Hematopoietic multipotent progenitor cell treated with erythropoietin and hydrocortisone succinate and interleukin-3 and kit ligand, for 4 days (in vitro differentiated cells): ENCODE results near the gene S100A8.
A peak's percentile ranks its signal among the peaks of the same experiment; 100 is the strongest.
"Not testable (repeated sequence)": the region's sequence is repeated elsewhere in the genome, so short reads cannot be mapped to it uniquely, and the experiment has no call there.

Experiments used
- DNase-seq: peaks from one replicate; pipeline ENCODE4 v3.0.0-alpha.2; 2015

The S100A8 gene

DNA sequence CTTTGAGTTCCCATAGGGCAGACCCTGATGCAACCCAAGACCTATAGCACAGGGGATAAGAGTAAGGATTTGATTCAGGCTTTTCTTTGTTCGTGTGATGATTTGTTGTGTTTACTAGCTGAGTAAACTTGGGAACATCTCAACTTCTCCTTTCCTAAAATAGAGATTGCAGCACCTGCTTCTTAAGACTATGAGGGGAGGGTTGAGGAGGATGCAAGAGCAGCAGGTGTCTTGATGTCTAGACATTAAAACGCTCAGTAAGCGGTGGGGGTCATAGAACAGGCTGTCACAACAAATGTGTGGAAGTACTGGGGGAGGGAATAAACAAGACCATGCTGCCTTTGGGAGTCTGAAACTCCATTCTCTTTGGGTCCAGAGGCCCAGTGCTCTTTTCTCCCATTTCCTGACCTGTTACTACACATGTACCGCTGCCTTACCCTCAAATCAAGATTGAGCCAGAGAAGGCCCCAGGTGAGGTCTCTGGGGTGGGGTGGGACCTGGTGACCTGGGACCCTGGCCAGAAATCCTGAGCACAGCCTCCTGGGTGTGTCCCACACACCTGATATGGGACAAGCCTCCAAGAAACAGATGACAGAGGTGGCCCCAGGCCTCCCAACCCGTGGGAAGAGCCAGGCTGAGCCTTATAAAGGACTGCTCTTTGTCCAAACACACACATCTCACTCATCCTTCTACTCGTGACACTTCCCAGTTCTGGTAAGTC lies 25.1 kb upstream of the S100A8 start, which contains the start of gene S100A7A:
Gene S100A7A, plus strand, starts transcription at position 671 of the 721 bp plus-strand sequence. CDS start 1,563 bp downstream, outside the sequence.
- no peak for DNase-seq

DNA sequence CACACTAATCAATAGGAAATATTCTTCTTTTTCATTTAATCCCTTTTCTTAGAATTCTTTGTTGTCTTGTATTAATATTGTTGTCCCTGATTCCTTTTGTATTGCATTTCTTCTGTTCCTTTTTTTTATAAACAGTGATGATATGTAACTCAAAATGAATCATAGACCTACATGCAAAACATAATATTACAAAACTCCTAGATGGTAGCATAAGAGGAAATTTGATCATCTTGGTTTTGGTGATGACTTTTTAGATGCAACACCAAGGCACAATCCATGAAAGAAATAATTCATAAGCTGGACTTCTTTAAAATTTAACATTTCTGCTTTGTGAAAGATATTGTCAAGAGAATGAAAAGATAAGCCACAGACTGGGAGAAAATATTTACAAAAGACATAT lies 23.1 kb upstream of the S100A8 start:
- DNase-seq, result not testable (repeated sequence)

DNA sequence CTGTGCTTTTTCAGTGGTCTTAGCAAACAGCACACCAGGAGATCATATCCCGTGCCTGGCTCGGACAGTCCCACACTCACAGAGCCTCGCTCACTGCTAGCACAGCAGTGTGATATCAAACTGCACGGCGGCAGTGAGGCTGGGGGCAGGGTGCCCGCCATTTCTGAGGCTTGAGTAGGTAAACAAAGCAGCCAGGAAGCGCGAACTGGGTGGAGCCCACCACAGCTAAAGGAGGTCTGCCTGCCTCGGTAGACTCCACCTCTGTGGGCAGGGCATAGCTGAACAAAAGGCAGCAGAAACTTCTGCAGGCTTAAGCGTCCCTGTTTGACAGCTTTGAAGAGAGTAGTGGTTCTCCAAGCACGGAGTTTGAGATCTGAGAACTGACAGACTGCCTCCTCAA lies 16.4 kb upstream of the S100A8 start:
- DNase-seq, result not testable (repeated sequence)

DNA sequence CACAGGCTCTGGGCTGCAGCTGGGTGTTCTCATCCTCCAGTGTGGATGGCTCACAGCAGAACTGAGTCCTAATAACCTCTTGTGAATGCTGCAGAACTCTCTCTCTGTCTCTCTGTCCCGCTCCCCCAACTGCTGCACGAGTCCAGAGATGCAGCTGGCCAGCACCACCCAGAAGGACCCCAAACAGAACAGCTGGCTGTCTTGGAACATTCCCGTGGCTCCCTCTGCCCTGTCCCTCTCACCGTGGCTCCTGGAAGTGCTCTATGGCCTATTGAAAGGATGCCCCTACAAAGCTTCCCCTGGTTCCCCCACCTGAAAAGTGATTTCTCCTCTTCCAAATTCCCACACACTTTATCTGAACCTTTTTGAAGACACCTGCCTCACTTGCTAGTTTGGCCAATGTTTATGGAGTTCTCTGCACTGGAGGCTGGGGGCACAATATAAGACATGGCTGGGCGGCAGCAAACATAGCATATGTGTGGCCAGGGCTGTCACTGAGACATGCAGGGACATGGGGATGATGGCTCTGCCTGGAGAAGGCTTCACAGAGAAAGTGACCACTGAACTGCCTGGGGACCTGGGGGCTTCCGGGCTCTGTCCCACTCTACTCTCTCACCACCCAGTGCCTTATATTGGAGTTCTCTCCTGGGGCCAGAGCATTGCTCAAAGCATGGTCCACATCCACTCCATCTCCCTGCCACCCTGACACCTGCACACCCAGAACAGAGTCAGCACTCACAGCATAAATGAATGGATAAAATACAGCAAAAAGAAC lies 15.1 kb upstream of the S100A8 start:
- not testable (repeated sequence) for DNase-seq

DNA sequence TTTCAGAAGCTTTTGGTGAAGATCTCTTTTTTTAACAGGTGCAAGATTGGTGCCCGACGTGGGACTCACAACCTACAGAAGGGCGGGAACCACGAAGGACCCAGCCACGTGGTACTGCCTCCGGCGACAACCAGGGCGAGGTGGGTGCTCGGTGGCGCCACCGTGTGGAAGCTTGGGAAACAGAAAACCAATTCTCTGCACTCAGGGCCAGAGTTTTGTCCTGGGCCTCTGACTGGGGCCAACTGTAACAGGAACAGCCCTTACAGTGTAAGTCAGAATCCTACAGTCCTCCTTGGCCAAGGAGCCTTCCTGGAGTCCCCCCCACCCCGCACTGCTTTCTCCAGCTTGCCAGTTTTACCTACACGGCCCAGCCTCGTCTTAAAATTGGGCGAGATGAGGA lies 13.9 kb upstream of the S100A8 start:
- peak; percentile 75 for DNase-seq

DNA sequence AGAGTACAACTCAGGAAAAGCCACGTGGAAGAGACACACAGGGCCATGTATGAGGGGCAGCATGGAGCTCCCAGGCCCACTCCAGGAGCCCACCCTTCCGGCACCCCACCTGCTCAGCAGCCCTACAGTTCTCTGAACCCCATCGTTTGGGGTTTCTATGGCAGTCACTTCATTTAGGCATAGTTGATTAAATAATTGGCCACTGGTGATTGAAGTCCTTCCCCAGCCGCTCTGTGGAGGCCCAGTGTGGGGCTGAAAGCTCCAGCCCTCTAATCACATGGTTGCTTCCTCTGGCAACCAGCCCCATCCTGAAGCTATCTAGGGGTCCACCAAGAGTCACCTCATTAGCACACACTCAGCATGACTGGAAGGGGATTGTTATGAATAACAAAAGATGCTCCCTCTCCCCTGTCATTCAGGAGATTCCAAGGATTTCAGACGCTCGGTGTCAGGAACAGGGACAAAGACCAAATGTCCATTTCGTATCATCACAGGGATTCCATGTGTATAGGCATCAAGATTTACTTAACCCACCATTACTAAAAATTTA lies 13.3 kb upstream of the S100A8 start:
- no peak for DNase-seq

DNA sequence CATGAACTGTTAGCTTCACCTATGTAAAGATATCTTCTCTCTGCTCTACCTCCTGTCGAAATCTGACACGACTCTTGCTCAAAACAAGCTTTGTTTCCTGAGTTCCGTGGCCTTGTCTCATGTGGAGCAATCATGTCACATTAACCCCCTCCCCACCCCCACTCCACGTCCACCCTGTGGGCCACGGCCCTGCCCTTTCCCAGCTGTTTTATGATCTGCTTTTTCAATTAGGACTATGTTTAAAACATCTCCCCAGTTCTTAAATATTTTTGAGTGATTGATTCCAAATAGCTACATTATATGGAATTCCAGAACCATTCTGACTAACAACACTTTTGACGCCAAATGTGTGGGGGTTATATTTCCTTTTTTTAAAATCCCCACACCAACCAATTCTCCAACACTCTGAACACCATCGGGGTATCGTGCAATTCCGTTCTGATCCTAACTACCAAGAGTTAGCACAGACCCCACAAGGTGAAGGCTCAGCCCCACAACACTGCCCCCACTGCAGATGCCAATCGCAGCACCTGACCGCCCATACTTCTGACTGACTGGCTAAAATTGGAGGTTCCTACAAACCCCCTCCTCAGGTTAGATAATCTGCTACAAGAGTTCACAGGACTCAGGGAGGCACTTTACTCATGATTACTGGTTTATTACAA lies 12.7 kb upstream of the S100A8 start:
- no peak for DNase-seq

DNA sequence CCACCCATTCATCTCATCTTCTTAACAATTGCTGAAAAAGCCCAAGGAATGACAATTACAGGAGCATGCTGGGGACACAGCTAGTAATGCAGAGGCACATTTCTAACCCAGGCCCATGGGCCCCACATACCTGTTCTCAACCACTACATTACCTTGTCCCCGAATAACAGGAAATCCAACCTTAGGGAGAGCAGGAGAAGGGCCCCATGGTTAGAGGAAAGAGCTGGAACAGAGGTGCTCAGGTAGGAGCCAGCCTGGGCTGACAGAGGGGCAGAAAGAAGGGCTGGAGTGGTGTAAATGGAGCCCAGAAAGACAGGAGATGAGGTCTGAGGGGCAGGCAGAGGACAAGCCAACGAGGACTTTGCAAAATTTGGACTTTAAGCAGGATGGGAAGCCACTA lies 11.4 kb upstream of the S100A8 start:
- no peak for DNase-seq

DNA sequence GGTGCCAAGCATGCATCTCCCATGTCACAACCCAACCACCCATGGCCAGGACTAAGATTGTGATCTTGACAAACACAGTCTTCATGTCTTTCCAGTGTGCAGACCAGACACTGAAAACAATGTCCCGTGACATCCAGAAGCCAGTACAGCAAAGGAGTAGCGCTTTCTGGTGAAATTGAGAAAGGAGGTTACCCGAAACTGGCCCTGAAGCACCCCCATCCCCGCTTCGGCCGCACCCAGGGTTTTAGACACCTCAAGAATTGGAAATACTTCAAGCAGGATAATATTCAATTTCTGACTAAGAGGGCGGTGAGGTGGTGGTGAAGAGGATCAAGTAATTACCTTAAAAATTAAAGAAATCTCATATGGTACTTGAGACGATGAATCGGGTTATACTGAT lies 10.6 kb upstream of the S100A8 start:
- no peak for DNase-seq

DNA sequence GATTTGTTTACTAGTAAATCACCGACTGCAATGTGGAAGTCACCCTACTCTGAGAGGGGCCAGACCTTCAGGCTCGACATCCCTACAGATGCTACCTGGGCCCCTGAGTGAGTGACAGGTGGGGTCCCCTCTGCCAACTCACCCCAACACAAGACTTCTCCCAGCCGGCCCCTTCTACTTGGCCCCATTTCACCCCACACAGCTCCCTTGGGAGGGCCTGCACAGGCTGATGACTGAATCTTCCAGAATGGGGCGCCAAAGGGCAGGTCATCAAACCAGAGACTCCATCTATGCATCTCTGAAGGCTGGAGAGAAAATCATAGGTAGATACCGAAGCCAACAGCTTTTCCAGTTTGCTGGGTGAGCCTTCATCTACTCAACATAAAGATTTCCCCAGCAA lies 9.4 kb upstream of the S100A8 start:
- peak; percentile 13 for DNase-seq

DNA sequence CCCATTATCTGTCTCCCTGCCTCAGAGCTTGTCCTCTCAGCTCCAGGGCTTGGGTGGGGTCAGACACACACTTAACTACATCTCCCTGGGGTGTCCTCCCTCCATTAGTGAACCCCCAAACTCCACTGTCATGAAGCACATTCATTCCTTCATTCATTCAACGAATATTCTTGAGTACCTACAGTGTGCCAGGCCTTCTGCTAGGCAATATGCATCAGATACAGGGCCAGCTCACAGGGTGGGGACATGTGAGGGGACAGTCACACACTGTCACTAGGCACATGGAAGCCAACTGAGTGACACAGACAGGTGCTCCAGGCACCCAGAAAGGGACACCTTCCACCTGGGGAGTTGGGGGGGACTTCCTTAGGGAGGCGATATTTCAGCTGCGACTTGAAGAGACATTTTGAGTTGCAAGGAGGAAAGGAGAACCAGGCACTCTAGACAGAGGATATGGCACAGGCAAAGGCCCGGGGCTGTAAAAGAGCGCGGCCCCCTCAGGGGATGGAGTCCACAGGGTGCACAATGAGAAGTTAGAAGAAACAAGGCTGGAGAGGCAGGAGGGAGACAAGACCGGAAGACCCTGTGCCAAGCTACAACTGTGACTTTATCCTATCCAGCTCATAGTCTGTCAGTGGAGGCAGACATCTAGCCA lies 8.7 kb upstream of the S100A8 start:
- DNase-seq, result no peak

DNA sequence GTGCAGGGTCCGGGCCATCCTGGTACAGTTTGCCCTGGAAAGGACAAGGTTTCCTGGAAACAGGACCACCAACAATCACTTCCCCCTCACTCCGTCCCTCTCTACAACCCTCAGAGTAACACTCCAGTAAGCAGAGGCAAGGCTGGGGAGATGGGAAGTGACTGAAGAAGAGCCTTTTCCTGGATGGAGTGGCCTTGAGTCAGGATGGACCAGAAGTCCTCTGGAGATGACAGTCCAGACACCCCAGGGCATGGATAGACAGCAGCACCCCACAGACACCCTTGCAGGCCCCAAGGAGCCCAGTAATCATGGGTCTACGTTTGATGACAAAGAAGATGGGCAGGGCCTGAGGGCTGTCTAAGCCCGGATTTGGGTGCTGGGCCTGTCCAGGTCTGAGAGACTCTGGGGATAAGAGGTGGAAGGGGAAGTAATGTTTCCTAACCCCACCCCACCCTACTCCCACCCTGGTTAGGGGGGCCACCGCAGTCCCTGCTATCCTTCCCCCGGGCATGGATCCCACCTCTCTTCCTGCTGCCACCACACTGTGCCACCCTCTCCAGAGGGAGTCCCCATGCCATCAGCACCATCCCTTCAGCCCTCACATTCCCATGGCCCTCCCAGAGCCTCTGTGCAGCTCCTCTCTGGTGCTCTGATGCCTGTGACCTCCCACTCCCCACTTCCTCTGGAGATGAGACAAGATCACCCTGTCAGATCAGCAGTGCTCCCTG lies 7.2 kb upstream of the S100A8 start:
- DNase-seq, result no peak

DNA sequence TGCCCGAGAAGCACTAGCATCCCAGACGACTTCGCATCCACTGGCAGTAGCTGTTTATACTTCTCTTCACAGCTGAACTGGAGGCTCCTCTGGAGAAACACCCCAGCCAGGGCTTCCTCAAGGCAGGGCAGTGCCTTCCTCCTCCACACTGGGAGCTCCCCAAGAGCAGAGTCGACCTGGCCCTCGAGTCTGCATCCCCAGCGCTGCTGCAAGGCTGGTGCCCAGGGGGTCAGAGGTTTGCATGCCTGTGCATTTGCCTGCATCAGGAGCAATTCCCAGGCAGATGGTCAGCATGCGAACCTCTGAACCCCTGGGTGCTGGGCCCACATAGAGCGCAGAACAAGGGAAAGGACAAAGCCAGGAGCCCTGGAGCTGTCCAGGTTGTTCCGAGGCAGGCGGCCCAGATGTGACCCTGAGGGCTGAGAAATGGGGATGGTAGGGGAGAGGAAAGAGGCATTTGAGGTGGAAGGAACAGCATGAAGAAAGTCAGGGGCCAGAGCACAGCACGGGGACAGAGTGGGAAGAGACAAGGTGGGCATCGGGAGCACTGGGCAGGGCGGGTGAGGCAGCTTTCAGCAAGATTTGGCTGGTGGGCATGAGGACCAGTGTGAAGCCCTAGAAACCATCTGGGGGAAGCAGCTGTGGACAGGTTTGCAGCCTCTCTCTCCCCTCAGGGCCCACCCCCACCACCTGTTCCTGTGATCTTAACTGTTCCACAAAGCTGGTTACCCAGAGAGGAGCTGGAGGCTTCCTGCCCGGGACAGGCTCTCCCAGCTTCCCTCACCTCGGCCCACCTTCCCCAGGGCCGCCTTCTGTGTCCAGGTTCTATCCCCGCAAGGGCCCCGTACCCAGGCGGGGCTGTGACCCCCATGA lies 6.4 kb upstream of the S100A8 start:
- no peak for DNase-seq

DNA sequence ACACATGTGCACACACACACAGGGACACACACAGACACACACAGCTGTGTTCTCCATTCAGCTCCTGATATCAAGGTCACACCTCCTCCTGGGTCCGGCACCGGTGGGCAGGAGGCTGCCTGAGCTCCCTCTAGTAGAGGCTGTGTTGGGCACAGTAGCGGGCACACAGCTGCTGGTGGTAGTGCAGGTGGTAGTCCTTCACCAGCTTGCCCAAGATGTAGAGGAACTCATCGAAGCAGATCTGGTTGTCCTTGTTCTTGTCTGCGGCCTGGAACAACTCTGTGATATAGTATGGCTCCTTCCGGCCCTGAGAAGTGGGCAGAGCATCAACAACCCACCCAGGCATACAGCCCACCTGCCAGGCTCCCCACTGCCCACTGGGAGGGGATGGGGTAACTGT lies 5.6 kb upstream of the S100A8 start:
- DNase-seq, result no peak

DNA sequence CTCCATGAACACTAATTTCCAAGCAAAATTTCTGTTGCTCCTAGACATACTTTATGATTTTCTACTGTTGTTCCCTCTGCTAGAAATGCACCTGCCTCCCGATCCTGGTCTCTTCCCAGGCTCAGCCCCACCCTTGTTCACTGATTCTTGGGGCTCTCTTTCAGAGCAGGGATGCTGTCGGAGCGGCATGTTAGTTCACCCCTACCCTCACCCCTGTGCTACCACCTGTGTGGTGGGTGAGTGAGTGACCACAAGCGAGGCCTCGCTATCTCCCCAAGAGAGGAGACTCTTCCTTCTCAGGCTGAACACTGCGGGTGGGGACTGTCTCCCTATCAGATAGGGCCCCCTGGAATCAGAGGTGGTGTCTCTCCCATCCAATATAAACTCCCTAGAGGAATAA lies 4.9 kb upstream of the S100A8 start:
- DNase-seq, result no peak

DNA sequence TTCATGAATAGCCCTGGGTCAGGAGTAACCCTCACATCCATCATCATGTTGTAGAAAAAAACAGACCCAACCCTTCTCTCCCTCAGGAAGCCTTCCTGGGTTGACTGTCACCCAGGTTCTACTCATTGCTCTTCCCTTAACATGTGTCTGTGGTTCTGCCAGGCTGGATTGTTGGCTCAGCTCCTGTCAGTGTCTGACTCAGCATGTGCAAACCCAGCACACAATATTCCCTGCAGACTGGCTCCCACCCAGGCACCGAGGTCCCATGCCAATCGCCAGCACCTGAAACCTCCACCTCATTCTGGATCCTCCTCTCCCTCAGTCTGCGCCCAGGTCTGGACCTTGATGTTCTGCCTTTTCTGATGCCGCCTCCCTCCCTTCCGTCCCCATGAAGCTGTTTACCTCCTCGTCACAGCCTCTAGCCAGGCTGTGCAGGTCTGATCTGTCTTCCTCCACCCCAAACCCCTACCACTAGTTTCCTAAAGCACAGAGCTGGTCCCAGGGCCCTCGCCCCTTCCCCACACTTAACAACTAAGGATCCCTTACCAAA lies 4.3 kb upstream of the S100A8 start:
- no peak for DNase-seq

DNA sequence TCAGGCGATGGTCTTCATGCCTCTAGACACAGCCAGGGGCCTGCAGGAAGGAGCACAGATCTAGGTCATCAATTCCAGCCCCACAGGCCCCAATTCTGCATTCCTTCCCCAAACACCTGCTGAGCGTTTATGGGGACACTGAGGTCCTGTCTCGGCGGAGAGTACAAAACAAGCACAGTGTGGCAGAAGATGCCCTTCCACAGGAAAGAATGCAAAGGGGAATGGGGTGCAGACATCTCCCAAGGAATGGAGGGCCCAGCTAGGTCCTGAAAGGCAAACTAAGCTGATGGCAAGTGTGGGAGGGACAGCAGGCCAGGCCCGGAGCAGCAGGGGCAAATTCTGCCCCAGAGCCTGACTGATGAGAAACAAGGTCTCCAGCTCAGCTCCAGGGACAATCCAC lies 3.5 kb upstream of the S100A8 start:
- no peak for DNase-seq

DNA sequence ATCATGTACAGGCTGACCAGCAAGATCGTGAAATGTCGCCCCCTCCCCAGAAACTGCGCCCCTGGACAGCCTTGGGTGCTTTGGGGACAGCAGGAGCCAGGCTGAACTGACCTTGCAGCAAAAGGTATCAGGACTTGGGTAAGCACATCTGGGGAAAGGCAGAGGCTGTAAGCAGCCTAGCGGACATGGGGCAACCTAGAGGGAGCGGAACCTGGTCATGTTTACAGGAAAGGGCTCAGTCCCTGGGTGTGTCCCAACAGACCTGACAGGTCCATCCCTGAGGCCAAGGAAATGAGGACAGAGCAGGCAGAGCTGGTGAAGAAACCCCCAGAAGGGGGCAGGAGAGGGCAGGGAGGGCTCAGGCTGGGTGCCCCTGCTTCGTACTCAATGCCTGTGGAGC lies 3.1 kb upstream of the S100A8 start:
- DNase-seq, result peak; percentile 7

DNA sequence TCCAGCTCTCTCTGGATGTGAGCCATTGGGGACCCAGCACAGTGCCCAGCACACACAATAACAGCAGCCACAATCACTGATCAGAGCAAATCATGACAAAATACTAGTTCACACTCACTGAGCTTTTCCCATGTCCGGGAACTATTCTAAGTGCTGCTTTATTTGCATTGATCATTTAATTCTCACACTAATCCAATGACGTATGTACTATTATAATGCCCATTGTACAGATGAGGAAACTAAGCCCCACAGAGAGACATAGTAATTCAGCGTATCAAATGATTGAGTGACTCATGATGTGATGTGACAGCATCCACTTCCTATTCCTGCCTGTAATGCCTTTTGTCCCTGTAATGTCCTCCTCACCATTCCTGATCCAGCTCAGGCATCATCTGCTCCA lies 1.9 kb upstream of the S100A8 start:
- DNase-seq, result no peak

DNA sequence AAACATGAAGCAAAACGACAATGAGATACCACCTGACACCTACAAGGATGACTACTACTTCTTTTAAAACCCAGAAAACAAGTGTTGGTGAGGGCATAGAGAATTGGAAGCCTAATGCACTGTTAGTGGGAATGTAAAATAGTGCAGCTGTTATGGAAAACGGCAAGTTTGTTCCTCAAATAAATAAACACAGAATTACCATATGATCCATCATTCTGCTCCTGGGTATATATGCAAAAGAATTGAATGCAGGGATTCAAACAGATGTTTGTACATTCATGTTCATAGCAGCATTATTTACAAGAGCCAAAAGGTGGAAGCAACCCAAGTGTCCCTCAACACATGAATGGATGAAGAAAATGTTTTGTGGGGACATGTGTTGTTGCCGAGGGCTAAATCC lies 1.4 kb upstream of the S100A8 start:
- no peak for DNase-seq
